ENCODE measurements around the gene SIVA1. TPM values are rescaled to one million over a fixed set of nuclear protein-coding genes. Genes with fewer than 3 reads are reported as not detected.
"Not testable (repeated sequence)": the region's sequence is repeated elsewhere in the genome, so short reads cannot be mapped to it uniquely, and the experiment has no call there.

SIVA1 gene
- polyA plus RNA-seq, 4 donors: 49.7 to 103 (median 58.3) TPM

- DNase-seq (ENCODE audit: low read depth in 4 of 4, low spot score in 3 of 4): no peak
Observed at GRCh38 chr14:104749111-104749649, 3.8 kb upstream of the SIVA1 start.

GRCh38 chr14:104750056-104750752 lies 2.7 kb upstream of the SIVA1 start:
- no peak for DNase-seq (ENCODE audit: low read depth in 4 of 4, low spot score in 3 of 4)

- not testable (repeated sequence) for DNase-seq (ENCODE audit: low read depth in 4 of 4, low spot score in 3 of 4)
Observed at GRCh38 chr14:104750753-104751057, 2.2 kb upstream of the SIVA1 start.

GRCh38 chr14:104751539-104752422 lies 1.2 kb upstream of the SIVA1 start:
- no peak for DNase-seq (ENCODE audit: low read depth in 4 of 4, low spot score in 3 of 4)

GRCh38 chr14:104752423-104752734 lies 568 bp upstream of the SIVA1 start:
- DNase-seq (ENCODE audit: low read depth in 4 of 4, low spot score in 3 of 4): no peak

- no peak for DNase-seq (ENCODE audit: low read depth in 4 of 4, low spot score in 3 of 4)
Observed at GRCh38 chr14:104753528-104754212, 723 bp downstream of the SIVA1 start.

GRCh38 chr14:104754213-104754851 lies 1.4 kb downstream of the SIVA1 start:
- no peak for DNase-seq (ENCODE audit: low read depth in 4 of 4, low spot score in 3 of 4)

- no peak for DNase-seq (ENCODE audit: low read depth in 4 of 4, low spot score in 3 of 4)
Observed at GRCh38 chr14:104755621-104756020, 2.7 kb downstream of the SIVA1 start.

GRCh38 chr14:104756477-104757237 lies 3.7 kb downstream of the SIVA1 start:
- no peak for DNase-seq (ENCODE audit: low read depth in 4 of 4, low spot score in 3 of 4)

- no peak for DNase-seq (ENCODE audit: low read depth in 4 of 4, low spot score in 3 of 4)
Observed at GRCh38 chr14:104757238-104757585, 4.3 kb downstream of the SIVA1 start.

GRCh38 chr14:104757681-104758392 lies 4.9 kb downstream of the SIVA1 start:
- DNase-seq (ENCODE audit: low read depth in 4 of 4, low spot score in 3 of 4): no peak

GRCh38 chr14:104758981-104759969 lies 6.3 kb downstream of the SIVA1 start:
- no peak for DNase-seq (ENCODE audit: low read depth in 4 of 4, low spot score in 3 of 4)

- no peak for DNase-seq (ENCODE audit: low read depth in 4 of 4, low spot score in 3 of 4)
Observed at GRCh38 chr14:104765517-104765916, 12.6 kb downstream of the SIVA1 start.

- DNase-seq (ENCODE audit: low read depth in 4 of 4, low spot score in 3 of 4): no peak
Observed at GRCh38 chr14:104766256-104766862, 13.4 kb downstream of the SIVA1 start.

- DNase-seq (ENCODE audit: low read depth in 4 of 4, low spot score in 3 of 4): no peak
Observed at GRCh38 chr14:104766863-104767633, 14.1 kb downstream of the SIVA1 start.

GRCh38 chr14:104767634-104767918 lies 14.6 kb downstream of the SIVA1 start:
- DNase-seq (ENCODE audit: low read depth in 4 of 4, low spot score in 3 of 4): no peak
